Neuron (in vitro differentiated cells): ENCODE results near the gene ZNF532.
"Not testable (repeated sequence)": the region's sequence is repeated elsewhere in the genome, so short reads cannot be mapped to it uniquely, and the experiment has no call there.

Experiments
- H2AFZ ChIP-seq: one replicate; pipeline ENCODE4 v1.6.1; 2013; ENCODE audit warnings: low read depth, mild to moderate bottlenecking, inconsistent platforms, low read length, moderate library complexity
- H3K27me3 ChIP-seq: one replicate; pipeline ENCODE4 v1.6.1; 2013; ENCODE audit warnings: low read length; ENCODE audit not compliant: insufficient read depth
- H3K36me3 ChIP-seq: one replicate; pipeline ENCODE4 v1.6.1; 2013; ENCODE audit warnings: low read length; ENCODE audit not compliant: insufficient read depth
- H3K4me1 ChIP-seq: one replicate; pipeline ENCODE4 v1.6.1; 2013; ENCODE audit warnings: low read length; ENCODE audit not compliant: insufficient read depth
- H3K4me3 ChIP-seq: 2 replicates; pipeline ENCODE4 v1.5.1; 2013; ENCODE audit warnings: mild to moderate bottlenecking, low read length, moderate library complexity
- H3K9me3 ChIP-seq: one replicate; pipeline ENCODE4 v1.6.1; 2013; ENCODE audit warnings: low read length

The ZNF532 gene

GRCh38 chr18:58864146-58865032 lies at the start of gene ZNF532:
Gene ZNF532 (plus strand): TSS chr18:58864877. CDS start in a region left out here.
- H3K36me3 ChIP-seq = peaks cover 41% of the 10 kb centered on the region
- peaks cover 55% of the 10 kb centered on the region for H3K4me1 ChIP-seq
- H3K9me3 ChIP-seq = peaks cover 21% of the 10 kb centered on the region
- H3K4me3 ChIP-seq = peak within 1 kb of the TSS; percentile 52
- H2AFZ ChIP-seq = no peak within 1 kb of the TSS
- H3K27me3 ChIP-seq = no peaks in the 10 kb centered on the region

- H3K27me3 ChIP-seq = no peaks in the 10 kb centered on the region
- no peak overlapping the region for H3K4me3 ChIP-seq
- H3K4me1 ChIP-seq = no peaks in the 10 kb centered on the region
- no peaks in the 10 kb centered on the region for H3K9me3 ChIP-seq
- H2AFZ ChIP-seq = no peak overlapping the region
- no peaks in the 10 kb centered on the region for H3K36me3 ChIP-seq
These were observed 45.6 kb upstream of the ZNF532 start for GRCh38 chr18:58819051-58819450.

DNA sequence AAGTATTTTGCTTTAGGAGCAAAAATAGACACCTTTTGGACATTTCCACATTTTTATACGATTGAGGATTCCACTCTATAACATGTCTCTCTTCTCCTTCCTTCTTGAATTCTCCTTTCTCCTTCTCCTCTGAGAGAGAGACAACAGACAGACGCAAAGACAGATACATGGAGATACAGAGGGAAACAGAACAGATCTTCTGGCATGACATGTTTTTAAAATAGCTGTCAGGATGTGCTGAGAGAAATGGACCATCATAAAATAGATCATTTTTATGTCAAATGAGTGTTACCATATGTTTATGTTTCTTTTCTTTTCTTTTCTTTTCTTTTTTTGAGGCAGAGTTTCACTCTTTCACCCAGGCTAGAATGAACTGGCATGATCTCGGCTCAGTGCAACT lies 44.4 kb upstream of the ZNF532 start:
- H2AFZ ChIP-seq = no peak overlapping the region
- H3K36me3 ChIP-seq = no peaks in the 10 kb centered on the region
- H3K4me1 ChIP-seq = no peaks in the 10 kb centered on the region
- H3K27me3 ChIP-seq = no peaks in the 10 kb centered on the region
- no peaks in the 10 kb centered on the region for H3K9me3 ChIP-seq
- H3K4me3 ChIP-seq = no peak overlapping the region

DNA sequence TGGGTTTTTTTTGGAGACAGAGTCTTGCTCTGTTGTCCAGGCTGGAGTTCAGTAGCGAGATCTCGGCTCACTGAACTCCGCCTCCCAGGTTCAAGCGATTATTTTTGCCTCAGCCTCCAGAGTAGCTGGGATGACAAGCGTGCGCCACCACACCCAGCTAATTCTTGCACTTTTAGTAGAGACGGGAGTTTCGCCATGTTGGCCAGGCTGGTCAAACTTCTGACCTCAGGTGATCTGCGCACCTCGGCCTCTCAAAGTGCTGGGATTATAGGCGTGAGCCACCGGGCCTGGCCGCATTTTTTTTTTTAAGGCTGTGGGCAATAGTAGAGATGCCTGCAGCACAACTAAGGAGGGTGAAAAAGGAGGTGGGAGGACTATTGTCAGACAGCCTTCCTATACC lies 41.7 kb upstream of the ZNF532 start:
- H3K36me3 ChIP-seq = no peaks in the 10 kb centered on the region

DNA sequence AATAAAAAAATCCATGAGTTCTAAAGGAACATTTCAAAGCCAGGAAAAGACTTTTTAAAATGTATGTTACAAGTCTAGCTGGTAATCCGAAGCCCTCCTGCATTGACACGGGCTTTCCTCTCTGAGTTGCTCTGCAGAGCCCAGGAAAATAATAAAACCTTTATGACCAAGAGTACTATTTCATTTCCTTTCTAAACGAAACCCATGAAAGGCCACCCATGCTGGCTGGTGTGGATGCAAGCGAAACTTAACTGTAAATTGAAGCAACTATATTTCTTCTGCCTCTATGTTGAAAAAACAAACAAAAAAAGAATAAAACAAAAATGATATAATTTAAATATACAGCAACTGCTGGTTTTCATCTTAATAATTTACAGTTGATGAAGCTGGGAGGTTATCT lies 41.3 kb upstream of the ZNF532 start:
- Histone ChIP-seq H3K4me3 (no peak overlapping the region), H2AFZ (no peak overlapping the region), H3K9me3 (no peaks in the 10 kb centered on the region), H3K36me3 (no peaks in the 10 kb centered on the region), H3K27me3 (no peaks in the 10 kb centered on the region), H3K4me1 (no peaks in the 10 kb centered on the region)

More for the DNA sequence above, 41.7 kb upstream of the ZNF532 start:
- H3K4me1 ChIP-seq = no peaks in the 10 kb centered on the region
- H2AFZ ChIP-seq = no peak overlapping the region
- H3K27me3 ChIP-seq = no peaks in the 10 kb centered on the region
- H3K9me3 ChIP-seq = no peaks in the 10 kb centered on the region
- H3K4me3 ChIP-seq = no peak overlapping the region

GRCh38 chr18:58826926-58827325 lies 37.8 kb upstream of the ZNF532 start:
- H3K9me3 ChIP-seq, H2AFZ ChIP-seq, H3K4me1 ChIP-seq, H3K36me3 ChIP-seq, H3K27me3 ChIP-seq, H3K4me3 ChIP-seq: not testable (repeated sequence)

GRCh38 chr18:58827428-58827827 lies 37.2 kb upstream of the ZNF532 start:
- Histone ChIP-seq H3K27me3 (no peaks in the 10 kb centered on the region), H3K36me3 (no peaks in the 10 kb centered on the region), H2AFZ (no peak overlapping the region), H3K4me1 (no peaks in the 10 kb centered on the region), H3K9me3 (no peaks in the 10 kb centered on the region), H3K4me3 (no peak overlapping the region)

DNA sequence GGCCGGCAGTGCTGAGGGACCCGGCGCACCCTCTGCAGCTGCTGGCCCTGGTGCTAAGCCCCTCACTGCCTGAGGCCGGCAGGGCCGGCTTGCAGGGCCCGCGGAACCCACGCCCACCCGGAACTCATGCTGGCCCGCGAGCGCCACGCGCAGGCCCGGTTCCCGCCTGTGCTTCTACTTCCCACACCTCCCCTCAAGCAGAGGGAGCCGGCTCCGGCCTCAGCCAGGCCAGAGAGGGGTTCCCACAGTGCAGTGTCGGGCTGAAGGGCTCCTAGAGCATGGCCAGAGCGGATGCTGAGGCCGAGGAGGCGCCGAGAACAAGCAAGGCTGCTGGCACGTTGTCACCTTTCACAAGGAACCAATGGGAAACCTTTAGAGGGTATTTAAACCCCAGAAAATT lies 36.8 kb upstream of the ZNF532 start:
- no peaks in the 10 kb centered on the region for H3K27me3 ChIP-seq
- no peaks in the 10 kb centered on the region for H3K9me3 ChIP-seq
- H3K4me3 ChIP-seq = no peak overlapping the region
- H3K36me3 ChIP-seq = no peaks in the 10 kb centered on the region
- H2AFZ ChIP-seq = no peak overlapping the region
- no peaks in the 10 kb centered on the region for H3K4me1 ChIP-seq

- H3K9me3 ChIP-seq = no peaks in the 10 kb centered on the region
- no peaks in the 10 kb centered on the region for H3K4me1 ChIP-seq
- no peaks in the 10 kb centered on the region for H3K27me3 ChIP-seq
- no peak overlapping the region for H3K4me3 ChIP-seq
- no peaks in the 10 kb centered on the region for H3K36me3 ChIP-seq
- H2AFZ ChIP-seq = no peak overlapping the region
These were observed 36.1 kb upstream of the ZNF532 start for GRCh38 chr18:58828399-58829121.

- no peak overlapping the region for H2AFZ ChIP-seq
- no peaks in the 10 kb centered on the region for H3K9me3 ChIP-seq
- no peaks in the 10 kb centered on the region for H3K27me3 ChIP-seq
- no peaks in the 10 kb centered on the region for H3K4me1 ChIP-seq
- H3K4me3 ChIP-seq = no peak overlapping the region
- H3K36me3 ChIP-seq = no peaks in the 10 kb centered on the region
These were observed 35.4 kb upstream of the ZNF532 start for GRCh38 chr18:58829263-58829662.

DNA sequence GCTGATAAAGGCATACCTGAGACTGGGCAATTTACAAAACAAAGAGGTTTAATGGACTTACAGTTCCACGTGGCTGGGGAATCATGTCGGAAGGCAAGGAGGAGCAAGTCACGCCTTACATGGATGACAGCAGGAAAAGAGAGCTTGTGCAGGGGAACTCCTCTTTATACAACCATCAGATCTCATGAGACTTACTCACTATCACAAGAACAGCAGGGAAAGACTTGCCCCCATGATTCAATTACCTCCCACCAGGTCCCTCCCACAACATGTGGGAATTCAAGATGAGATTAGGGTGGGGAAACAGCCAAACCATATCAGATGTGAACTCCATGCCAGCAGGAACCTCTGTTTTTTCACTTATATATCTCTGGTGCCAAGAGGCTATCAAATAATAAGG lies 34.8 kb upstream of the ZNF532 start:
- H3K4me3 ChIP-seq, H3K27me3 ChIP-seq, H2AFZ ChIP-seq, H3K36me3 ChIP-seq, H3K9me3 ChIP-seq, H3K4me1 ChIP-seq: not testable (repeated sequence)

- H3K4me1 ChIP-seq = no peaks in the 10 kb centered on the region
- no peaks in the 10 kb centered on the region for H3K27me3 ChIP-seq
- no peaks in the 10 kb centered on the region for H3K36me3 ChIP-seq
- H2AFZ ChIP-seq = no peak overlapping the region
- no peak overlapping the region for H3K4me3 ChIP-seq
- no peaks in the 10 kb centered on the region for H3K9me3 ChIP-seq
These were observed 33.1 kb upstream of the ZNF532 start for GRCh38 chr18:58831606-58832005.

GRCh38 chr18:58838165-58838860 lies 26.4 kb upstream of the ZNF532 start:
- H3K27me3 ChIP-seq = no peaks in the 10 kb centered on the region

More at GRCh38 chr18:58838165-58838860, 26.4 kb upstream of the ZNF532 start:
- Histone ChIP-seq H3K4me3 (no peak overlapping the region), H3K4me1 (peaks cover 13% of the 10 kb centered on the region), H3K36me3 (no peaks in the 10 kb centered on the region), H2AFZ (no peak overlapping the region), H3K9me3 (peaks cover 5% of the 10 kb centered on the region)
